ENCODE data around the gene PRSS1.

PRSS1 gene

GRCh38 chr7:142711196-142711595 is 38.1 kb upstream of the PRSS1 start:
- no peak for ATAC-seq (ENCODE audit: low read depth)

DNA sequence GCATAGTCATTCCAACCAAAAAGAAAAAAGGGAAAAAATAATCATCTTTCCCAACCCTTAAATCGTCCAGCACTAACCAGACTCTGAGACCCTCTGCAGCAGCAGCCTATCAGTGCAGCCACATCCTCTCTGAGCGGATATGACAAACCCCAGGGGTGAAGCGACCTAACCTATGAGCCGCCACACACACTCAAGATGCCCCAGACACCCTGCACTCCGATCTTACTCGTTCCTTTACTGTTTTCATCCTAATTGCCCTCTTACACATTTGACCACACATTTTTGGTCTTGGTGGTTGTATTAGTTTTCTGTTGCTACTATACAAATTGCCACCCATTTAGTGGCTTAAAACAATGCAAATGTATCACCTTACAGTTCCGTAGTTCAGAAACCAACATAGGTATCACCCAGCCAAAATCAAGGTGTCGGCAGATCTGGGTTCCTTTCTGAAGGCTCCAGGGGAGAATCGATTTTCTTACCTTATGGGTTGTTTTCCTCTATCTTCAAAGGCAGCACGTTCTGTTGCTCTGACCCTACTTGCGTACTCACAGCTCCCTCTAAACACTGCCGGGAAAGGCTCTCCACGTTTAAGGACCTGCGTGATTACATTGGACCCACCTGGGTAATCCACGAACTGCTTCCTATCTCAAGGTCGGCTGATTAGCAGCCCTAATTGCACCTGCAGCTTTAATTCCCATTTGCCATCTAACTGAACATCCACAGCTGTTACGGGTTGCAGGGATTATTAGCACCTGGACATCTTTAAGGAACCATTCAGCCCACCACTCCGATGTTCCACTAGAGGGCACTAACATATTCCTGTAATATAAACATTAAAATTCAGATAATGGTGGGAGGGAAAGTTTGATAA is 37.3 kb upstream of the PRSS1 start:
- Histone ChIP-seq H3K27me3 (ENCODE audit: insufficient read depth, poor library complexity, severe bottlenecking) (no peaks in the 10 kb centered on the region), H3K36me3 (ENCODE audit: low read depth) (no peaks in the 10 kb centered on the region), H3K9me3 (ENCODE audit: severe bottlenecking) (no peaks in the 10 kb centered on the region), H3K27ac (ENCODE audit: poor library complexity, severe bottlenecking) (no peak overlapping the region), H3K4me1 (ENCODE audit: insufficient read depth, poor library complexity, severe bottlenecking) (no peaks in the 10 kb centered on the region), H3K4me3 (ENCODE audit: severe bottlenecking) (no peak overlapping the region)
- DNase-seq (ENCODE audit: low spot score) = no peak
- TF ChIP-seq CTCF (IDR thresholded peaks at IDR 0.05; ENCODE audit: poor library complexity, severe bottlenecking) = peak; percentile 76
- ATAC-seq (ENCODE audit: low read depth) = 0 out of 3 replicates have a peak, but pooled peaks have one; percentile 38

More at GRCh38 chr7:142711196-142711595, 38.1 kb upstream of the PRSS1 start:
- no peaks in the 10 kb centered on the region for H3K4me1 ChIP-seq (ENCODE audit: insufficient read depth, poor library complexity, severe bottlenecking)
- no peak overlapping the region for H3K27ac ChIP-seq (ENCODE audit: poor library complexity, severe bottlenecking)
- no peaks in the 10 kb centered on the region for H3K27me3 ChIP-seq (ENCODE audit: insufficient read depth, poor library complexity, severe bottlenecking)
- no peak overlapping the region for H3K4me3 ChIP-seq (ENCODE audit: severe bottlenecking)
- no peak for TF ChIP-seq CTCF (IDR thresholded peaks at IDR 0.05; ENCODE audit: poor library complexity, severe bottlenecking)
- no peaks in the 10 kb centered on the region for H3K9me3 ChIP-seq (ENCODE audit: severe bottlenecking)
- DNase-seq (ENCODE audit: low spot score) = no peak
- H3K36me3 ChIP-seq (ENCODE audit: low read depth) = no peaks in the 10 kb centered on the region

DNA sequence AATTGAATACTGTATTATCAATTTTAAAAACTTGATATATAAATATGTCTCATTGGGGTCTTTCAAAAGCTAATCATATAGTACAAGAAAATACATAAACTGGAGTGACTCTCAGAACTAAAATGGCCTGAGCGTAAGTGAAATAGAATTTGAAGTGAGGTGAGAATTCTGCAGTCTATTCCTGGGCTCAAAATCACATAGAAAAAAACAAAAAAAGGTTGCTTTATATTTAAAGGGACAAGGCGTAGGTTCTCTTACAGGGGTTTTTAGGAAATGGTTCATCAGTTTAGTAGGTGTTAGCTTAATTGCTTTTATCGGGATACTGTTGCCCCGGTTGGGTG is 36.7 kb upstream of the PRSS1 start:
- Histone ChIP-seq H3K4me3 (ENCODE audit: severe bottlenecking) (no peak overlapping the region), H3K27ac (ENCODE audit: poor library complexity, severe bottlenecking) (no peak overlapping the region), H3K36me3 (ENCODE audit: low read depth) (no peaks in the 10 kb centered on the region), H3K27me3 (ENCODE audit: insufficient read depth, poor library complexity, severe bottlenecking) (no peaks in the 10 kb centered on the region), H3K9me3 (ENCODE audit: severe bottlenecking) (no peaks in the 10 kb centered on the region), H3K4me1 (ENCODE audit: insufficient read depth, poor library complexity, severe bottlenecking) (no peaks in the 10 kb centered on the region)
- peak; percentile 57 for TF ChIP-seq CTCF (IDR thresholded peaks at IDR 0.05; ENCODE audit: poor library complexity, severe bottlenecking)
- ATAC-seq (ENCODE audit: low read depth) = no peak
- no peak for DNase-seq (ENCODE audit: low spot score)

DNA sequence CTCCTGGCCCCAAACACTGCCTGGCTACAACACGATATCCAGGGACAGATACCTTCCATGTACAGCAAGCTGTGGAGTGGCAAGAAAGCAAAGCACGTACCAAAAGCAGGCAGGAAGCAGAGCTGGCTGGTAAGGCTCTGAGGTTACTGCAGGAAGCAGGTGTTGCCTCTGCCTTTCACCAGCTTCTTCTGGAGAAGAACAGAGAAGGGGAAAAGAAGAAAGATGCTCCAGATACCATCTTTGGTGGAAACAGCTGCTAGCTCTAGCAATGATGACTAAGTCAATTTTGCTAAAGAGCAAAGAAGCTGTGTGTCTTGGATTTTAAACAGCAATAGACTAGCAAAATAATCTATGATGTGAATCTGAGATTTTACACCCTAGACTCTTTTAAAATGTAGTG is 34.9 kb upstream of the PRSS1 start:
- no peak; the same call in 2 of the 3 replicates for ATAC-seq (ENCODE audit: low read depth)

More for the DNA sequence above, 34.9 kb upstream of the PRSS1 start:
- Histone ChIP-seq H3K9me3 (ENCODE audit: severe bottlenecking) (no peaks in the 10 kb centered on the region), H3K27me3 (ENCODE audit: insufficient read depth, poor library complexity, severe bottlenecking) (no peaks in the 10 kb centered on the region), H3K36me3 (ENCODE audit: low read depth) (no peaks in the 10 kb centered on the region), H3K27ac (ENCODE audit: poor library complexity, severe bottlenecking) (no peak overlapping the region), H3K4me3 (ENCODE audit: severe bottlenecking) (no peak overlapping the region), H3K4me1 (ENCODE audit: insufficient read depth, poor library complexity, severe bottlenecking) (no peaks in the 10 kb centered on the region)
- no peak for DNase-seq (ENCODE audit: low spot score)
- no peak for TF ChIP-seq CTCF (IDR thresholded peaks at IDR 0.05; ENCODE audit: poor library complexity, severe bottlenecking)

All from RWPE2 (cell line).